GM12878 (cell line): Measurements from ENCODE around the gene TNIP1. TPM values are rescaled to one million over a fixed set of nuclear protein-coding genes. Genes with fewer than 3 reads are reported as not detected.

Source experiments
- EP300 ChIP-seq, 2 experiments: fragments of 150-350 bp in 1 of 2; IDR thresholded peaks; 2 replicates each; pipeline ENCODE4 v1.6.1; 2011 to 2012; ENCODE audit warnings: low read depth in 2 of 2, low read length in 2 of 2, borderline replicate concordance in 1 of 2, improper control_type of control experiment in 1 of 2, inconsistent platforms in 1 of 2; ENCODE audit not compliant: control insufficient read depth in 1 of 2
- HDGF ChIP-seq: fragments of 450-650 bp; IDR thresholded peaks from 2 replicates; pipeline ENCODE4 v1.6.1; 2016; ENCODE audit warnings: antibody characterized with exemption
- IKZF1 ChIP-seq: fragments of 450-650 bp; conservative IDR thresholded peaks from 2 replicates; pipeline ENCODE4 v1.6.1; 2017; ENCODE audit warnings: antibody characterized with exemption, mild to moderate bottlenecking
- PAX8 ChIP-seq: fragments of 450-650 bp; IDR thresholded peaks from 2 replicates; pipeline ENCODE4 v1.6.1; 2017; ENCODE audit warnings: mild to moderate bottlenecking, moderate library complexity
- POLR2AphosphoS5 ChIP-seq: IDR thresholded peaks from 2 replicates; pipeline ENCODE4 v1.6.1; 2011; ENCODE audit warnings: mild to moderate bottlenecking, low read length, inconsistent platforms
- REST ChIP-seq: IDR thresholded peaks from 2 replicates; pipeline ENCODE4 v1.6.1; 2012; ENCODE audit warnings: mild to moderate bottlenecking, low read depth, low read length
- polyA plus RNA-seq, 11 experiments: library from polyadenylated mRNA; depleted of rRNA in 4 of 11; unstranded in 6 of 11; stranded (reverse) in 5 of 11; fragments of >200 nt; fragmentation: Nextera tagmentation in 4 of 11; fragmentation: Illumina TruSeq in 1 of 11; extraction: Ambion mirVana in 4 of 11; extraction: Trizol in 1 of 11; gene quantifications; 1 replicate in 1 of 11; 2 replicates in 10 of 11; pipeline versions ENCODE4 v1.2.1 to v1.2.3, GENCODE V29; 2011 to 2016; ENCODE audit warnings: inconsistent platforms in 2 of 11, missing spikeins in 2 of 11, low read depth in 1 of 11
- total RNA-seq, 4 experiments: library from RNA; depleted of rRNA in 3 of 4; stranded (reverse); fragments of >200 nt in 3 of 4; fragmentation: Illumina TruSeq in 1 of 4; extraction: Trizol in 1 of 4; gene quantifications; 2 replicates each; pipeline versions ENCODE4 v1.2.1 to v1.2.3, GENCODE V29; 2013 to 2021

The TNIP1 gene
- total and polyA plus RNA-seq, 10 of the 15 experiments (the other 5 are each of a cell fraction or from before 2014, with no cell fraction given) = 4.4 to 279 (median 150) TPM

GRCh38 chr5:151081431-151082281 is 822 bp upstream of the TNIP1 start (continued):
- TF ChIP-seq REST (no peak), EP300 (IDR thresholded peaks at IDR 0.05; ENCODE audit: borderline replicate concordance in 1 of 2, control insufficient read depth in 1 of 2, low read depth in 2 of 2, low read length in 2 of 2) (peak in 1 of 2 experiments; percentile 32; a peak in 1 of 4 replicates), HDGF (peak; percentile 15), IKZF1 (no peak), POLR2AphosphoS5 (peak; percentile 4; the same call in 1 of the 2 replicates), PAX8 (no peak)
